ENCODE data around the gene STIMATE.

STIMATE gene

GRCh38 chr3:52912885-52913731, 15.8 kb upstream of the STIMATE start:
- H3K4me3 ChIP-seq (ENCODE audit: low read depth, low read length) = no peak overlapping the region
- DNase-seq (ENCODE audit: low read depth) = no peak
- TF ChIP-seq CTCF (IDR thresholded peaks at IDR 0.05; ENCODE audit: insufficient read depth, low read depth, low read length, missing control alignments) = no peak

DNA sequence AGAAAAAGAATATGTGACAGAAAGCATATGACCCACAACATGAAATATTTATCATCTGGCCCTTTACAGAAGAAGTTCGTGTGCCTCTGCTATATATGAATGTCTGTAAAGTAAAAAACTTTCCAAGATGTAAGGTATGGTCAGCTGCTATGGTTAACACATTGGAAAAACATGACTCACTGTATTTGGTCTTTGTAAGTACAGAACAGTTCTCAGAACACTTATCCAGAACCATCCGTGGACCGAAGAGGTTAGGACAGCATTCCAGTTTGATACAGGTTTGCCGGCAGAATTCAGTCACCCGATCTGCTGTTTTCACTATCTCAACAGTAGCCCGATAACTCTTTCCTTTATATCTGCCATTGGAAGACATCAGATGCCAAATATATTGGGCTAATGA, 13.5 kb upstream of the STIMATE start:
- H3K4me3 ChIP-seq (ENCODE audit: low read depth, low read length) = no peak overlapping the region
- TF ChIP-seq CTCF (IDR thresholded peaks at IDR 0.05; ENCODE audit: insufficient read depth, low read depth, low read length, missing control alignments) = no peak
- no peak for DNase-seq (ENCODE audit: low read depth)

DNA sequence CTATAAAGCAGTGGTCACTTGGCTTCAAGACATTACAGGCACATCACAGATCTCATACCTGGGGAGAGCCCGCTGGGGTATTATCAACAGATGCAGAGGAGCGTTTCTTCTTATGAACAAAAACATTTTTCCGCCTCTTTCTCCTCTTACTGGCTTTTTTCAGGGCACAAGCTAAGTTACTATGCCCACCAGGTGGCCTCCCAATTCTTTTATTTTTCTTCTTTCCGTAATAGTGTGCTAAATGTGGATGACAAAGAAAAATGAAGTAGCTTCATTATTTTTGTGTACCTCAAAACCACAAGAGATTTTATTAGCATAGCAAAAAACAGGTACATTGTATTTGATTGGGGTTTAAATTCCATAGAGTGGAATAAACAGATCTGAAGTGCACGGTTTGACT, 10.1 kb upstream of the STIMATE start:
- DNase-seq (ENCODE audit: low read depth) = no peak
- TF ChIP-seq CTCF (IDR thresholded peaks at IDR 0.05; ENCODE audit: insufficient read depth, low read depth, low read length, missing control alignments) = no peak
- H3K4me3 ChIP-seq (ENCODE audit: low read depth, low read length) = no peak overlapping the region

DNA sequence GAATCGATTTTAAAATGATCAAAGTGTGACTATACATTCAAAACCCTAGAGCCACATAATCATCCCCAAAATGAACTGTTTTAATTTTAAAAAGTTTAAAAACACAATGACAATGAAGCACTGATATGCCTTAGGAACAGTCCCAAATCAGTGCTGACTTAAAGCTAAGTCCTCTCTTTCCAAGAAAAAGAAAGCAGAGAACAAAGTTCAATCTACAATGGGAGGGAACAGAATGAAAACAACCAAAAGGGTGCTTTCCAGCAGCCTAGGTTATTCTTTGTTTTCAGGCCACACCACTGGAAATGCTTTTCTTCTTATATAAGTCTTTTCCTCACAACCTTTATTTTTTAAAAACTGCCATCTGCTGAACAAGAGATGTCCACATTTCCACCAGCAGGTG, 7.2 kb upstream of the STIMATE start:
- DNase-seq (ENCODE audit: low read depth) = no peak
- H3K4me3 ChIP-seq (ENCODE audit: low read depth, low read length) = no peak overlapping the region
- no peak for TF ChIP-seq CTCF (IDR thresholded peaks at IDR 0.05; ENCODE audit: insufficient read depth, low read depth, low read length, missing control alignments)

DNA sequence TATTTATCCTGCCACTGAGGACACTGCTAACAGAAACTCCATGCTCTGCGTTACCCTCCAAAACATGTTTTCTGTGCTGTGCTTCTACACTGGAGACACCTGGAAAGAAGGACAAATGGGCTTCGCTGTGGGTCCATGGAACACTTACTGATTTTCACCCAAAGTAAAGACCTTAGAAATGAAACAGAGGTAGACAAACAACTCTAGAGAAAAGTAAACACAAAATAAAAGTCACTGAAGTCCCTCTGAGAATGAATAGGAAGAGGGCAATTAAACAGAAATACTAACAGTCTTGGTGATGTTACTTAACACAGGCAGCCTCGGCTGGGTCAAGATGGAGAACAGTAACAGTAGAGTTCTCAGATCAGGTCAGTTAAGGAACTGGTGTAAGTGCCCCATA, 6.7 kb upstream of the STIMATE start:
- no peak overlapping the region for H3K4me3 ChIP-seq (ENCODE audit: low read depth, low read length)
- DNase-seq (ENCODE audit: low read depth) = no peak
- TF ChIP-seq CTCF (IDR thresholded peaks at IDR 0.05; ENCODE audit: insufficient read depth, low read depth, low read length, missing control alignments) = no peak

DNA sequence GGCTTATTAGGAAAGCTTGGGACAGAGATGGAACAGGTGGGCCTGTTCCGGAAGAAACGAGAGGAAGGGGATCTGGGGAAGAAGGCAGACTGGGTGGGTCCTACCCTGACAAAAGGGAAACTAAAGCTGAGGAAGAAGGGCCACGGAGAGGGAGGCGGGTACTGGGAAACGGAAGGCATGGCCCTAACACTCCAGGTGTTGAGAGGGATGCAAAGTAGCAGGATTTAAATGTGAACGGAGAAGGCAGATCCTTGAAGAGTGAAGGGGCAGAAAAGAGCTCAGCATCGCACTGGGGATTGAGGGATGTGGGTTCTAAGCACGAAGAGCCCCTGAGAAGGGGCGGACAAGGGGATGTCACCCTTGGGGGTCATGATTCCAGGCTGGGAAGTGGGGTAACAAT, 735 bp downstream of the STIMATE start:
- no peak for TF ChIP-seq CTCF (IDR thresholded peaks at IDR 0.05; ENCODE audit: insufficient read depth, low read depth, low read length, missing control alignments)
- no peak for DNase-seq (ENCODE audit: low read depth)
- peak overlapping the region; percentile 65 for H3K4me3 ChIP-seq (ENCODE audit: low read depth, low read length)

GRCh38 chr3:52896151-52896550, 1.2 kb downstream of the STIMATE start:
- DNase-seq (ENCODE audit: low read depth) = no peak
- peak overlapping the region; percentile 65 for H3K4me3 ChIP-seq (ENCODE audit: low read depth, low read length)
- no peak for TF ChIP-seq CTCF (IDR thresholded peaks at IDR 0.05; ENCODE audit: insufficient read depth, low read depth, low read length, missing control alignments)

All from GM12865 (cell line).